ENCODE data around the gene TOR1B. TPM values are rescaled to one million over a fixed set of nuclear protein-coding genes. Genes with fewer than 3 reads are reported as not detected.
A peak's percentile ranks its signal among the peaks of the same experiment; 100 is the strongest.

Gene TOR1B
- total RNA-seq, 1 donor from 2014 or later = 25.6 TPM

DNA sequence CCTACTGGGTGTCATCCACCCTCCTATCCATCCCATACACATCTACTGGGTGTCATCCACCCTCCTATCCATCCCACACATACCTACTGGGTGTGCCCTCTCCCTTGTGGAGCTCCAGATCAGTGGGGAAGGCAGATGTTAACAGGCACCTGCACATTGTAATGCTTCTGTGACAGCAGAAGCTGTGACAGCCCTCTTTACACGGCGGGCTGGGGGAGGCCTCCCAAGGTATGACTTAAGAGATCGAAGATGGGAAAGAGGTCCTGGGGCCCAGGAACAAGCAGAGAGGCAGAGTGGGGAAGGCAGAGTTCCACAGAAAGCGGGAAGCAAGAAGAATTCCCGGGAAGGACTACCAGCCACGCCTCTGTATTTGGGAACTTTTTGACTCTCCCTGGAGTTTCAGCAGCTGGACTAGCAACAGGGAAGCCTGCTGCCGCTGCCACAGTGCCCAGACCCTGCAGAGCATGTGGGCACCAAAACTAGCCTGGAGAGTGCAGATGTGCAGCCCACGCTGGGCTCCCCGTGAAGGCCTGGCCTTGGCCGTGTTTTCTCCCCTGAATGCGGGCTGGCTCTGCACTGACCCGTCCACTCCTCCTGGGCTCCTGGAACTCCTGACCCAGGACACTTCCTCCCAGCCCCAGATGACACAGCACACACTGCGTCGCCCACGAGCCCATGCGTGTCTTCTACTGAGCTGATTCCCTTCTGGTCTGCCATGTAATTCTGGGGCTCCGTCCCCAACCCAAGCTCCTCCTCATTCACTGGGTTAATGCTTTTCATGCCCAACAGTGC, 11.6 kb downstream of the TOR1B start:
- DNase-seq (ENCODE audit: low read depth) = no peak

DNA sequence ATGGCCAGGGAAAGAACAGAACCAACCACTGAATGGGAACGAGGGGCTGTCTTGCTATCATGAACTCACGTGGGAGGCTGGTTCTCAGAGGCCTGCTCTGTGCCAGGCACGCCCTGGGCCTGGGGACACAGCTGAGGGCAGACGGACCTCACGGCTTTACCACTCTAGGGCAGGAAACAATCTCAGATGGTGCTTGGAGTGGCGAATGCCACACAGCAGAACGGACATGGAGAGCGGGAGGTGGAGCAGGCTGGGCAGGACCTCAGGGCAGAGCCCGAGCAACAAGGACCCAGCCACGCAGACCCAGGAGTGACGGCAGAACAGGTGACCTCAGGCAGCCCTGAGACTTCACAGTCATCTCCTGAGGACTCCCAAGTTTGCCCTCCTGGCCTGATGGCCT, 12.3 kb downstream of the TOR1B start:
- DNase-seq (ENCODE audit: low read depth) = no peak

- DNase-seq (ENCODE audit: low read depth) = no peak
Observed at GRCh38 chr9:129816501-129817435, 13.8 kb downstream of the TOR1B start.

DNA sequence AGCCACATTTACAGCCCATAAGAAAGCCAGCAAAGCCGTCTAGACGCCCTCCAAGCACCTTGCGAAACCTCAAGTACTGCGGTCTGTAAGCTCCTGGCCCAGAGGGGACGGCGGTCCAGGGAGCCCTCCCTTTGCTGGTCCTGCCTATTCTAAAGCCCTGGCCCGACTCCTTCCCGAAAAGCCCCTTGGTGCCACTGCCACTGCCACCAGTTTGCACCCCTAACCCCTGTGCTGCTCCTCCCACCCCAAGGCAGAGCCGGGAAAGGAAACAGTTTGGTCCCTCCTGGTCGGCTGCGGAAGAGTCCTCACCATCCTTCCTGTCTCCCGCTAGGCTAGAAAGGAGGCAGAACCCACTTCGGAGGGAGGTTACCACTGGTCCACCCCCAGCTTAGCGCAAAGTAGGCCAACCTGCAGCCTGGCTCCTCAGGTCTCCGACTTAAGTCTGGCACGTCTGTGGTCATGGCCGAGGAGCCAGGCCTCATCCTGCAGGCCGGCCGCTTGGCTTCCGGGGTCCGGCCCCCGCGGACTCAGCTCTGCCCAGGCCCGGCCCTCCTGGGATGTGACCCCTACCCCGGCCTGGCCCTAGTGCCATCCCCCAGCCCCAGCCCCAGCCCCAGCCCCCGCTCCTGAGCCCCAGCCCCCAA, 20.0 kb downstream of the TOR1B start:
- peak; percentile 30 for DNase-seq (ENCODE audit: low read depth)

DNA sequence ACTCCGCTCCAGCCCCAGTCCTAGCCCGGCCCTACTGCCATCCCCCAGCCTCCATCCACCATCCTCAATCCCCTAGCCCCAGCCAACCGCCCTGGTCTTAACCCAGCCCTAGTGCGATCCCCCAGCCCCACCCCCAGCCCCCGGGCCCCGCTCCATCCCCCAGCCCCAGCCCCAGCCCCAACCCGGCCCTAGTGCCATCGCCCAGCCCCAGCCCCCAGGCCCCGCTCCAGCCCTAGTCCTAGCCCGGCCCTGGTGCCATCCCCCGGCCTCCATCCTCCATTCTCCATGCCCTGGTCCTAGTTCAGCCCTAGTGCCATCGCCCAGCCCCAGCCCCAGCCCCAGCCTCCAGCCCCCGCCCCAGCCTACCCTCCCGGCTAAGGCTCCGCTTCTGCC, 20.6 kb downstream of the TOR1B start:
- no peak for DNase-seq (ENCODE audit: low read depth)

DNA sequence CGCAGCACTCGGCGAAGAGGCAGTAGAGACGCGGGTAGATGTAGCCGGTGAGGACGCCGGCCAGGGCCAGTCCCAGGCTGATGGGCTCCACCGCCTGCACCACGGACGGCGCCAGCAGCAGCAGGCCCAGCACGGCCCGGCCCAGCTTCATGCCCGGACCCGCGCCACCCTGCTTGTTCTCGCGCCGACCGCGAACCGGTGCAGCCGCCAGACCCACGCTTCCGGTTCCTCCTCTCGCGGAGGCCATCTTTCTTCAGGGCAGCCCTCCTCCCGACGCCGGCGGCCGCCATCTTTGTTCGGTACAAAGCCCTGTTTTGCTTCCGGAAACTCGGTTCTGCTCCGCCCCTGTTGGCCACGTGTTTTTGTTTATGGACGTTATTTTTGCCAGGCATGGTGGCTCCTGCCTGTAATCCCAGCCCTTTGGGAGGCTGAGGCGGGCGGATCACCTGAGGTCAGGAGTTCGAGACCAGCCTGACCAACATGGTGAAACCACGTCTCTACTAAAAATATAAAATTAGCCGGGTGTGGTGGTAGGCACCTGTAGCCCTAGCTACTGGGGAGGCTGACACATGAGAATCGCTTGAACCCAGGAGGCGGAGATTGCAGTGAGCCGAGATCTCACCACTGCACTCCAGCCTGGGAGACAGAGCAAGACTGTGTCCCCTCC, 21.1 kb downstream of the TOR1B start, which contains the start of gene TOR1A:
Gene TOR1A (minus strand): TSS at position 202 of the 667 bp plus-strand sequence. CDS start 51 bp downstream, at position 151.
- DNase-seq (ENCODE audit: low read depth) = peak; percentile 89

DNA sequence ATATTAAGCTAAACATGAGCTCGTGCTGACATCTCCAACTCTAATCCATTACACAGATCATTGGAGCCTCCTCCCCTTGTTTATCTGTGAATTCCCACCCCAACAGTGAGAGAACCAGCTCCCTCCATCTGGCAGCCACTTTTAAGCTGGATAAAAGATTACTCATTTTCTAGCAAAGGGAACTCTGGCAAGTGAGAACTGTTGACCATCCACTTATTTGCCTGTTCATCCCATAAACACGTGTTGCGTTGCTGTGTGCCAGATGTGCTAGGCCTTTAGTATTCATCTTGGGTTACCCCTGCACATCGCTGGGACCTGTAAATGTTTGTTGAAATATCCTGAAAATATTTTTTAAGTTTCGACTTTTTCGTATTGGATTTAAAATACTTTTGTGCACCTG, 23.4 kb downstream of the TOR1B start:
- no peak for DNase-seq (ENCODE audit: low read depth)

DNA sequence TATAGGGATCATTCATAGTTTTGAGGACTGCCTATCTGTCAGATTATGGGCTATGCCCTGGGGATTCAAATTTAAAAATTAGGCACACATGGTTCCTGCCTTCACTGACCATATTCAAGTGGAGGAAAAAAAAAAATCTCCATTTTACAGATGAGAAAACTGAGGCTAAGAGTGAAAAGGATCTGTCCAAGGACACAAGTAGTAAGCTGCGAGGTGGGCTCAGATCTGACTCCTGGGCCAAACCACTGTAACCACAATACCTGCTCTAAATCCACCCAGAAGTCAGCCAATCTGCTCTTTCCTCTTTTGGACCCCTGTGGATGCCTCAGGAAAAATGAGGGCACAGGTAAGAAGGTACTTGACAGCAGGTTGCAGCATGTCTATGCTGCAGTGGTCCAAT, 23.8 kb downstream of the TOR1B start:
- DNase-seq (ENCODE audit: low read depth) = no peak

- no peak for DNase-seq (ENCODE audit: low read depth)
Observed at GRCh38 chr9:129828051-129828450, 25.1 kb downstream of the TOR1B start.

DNA sequence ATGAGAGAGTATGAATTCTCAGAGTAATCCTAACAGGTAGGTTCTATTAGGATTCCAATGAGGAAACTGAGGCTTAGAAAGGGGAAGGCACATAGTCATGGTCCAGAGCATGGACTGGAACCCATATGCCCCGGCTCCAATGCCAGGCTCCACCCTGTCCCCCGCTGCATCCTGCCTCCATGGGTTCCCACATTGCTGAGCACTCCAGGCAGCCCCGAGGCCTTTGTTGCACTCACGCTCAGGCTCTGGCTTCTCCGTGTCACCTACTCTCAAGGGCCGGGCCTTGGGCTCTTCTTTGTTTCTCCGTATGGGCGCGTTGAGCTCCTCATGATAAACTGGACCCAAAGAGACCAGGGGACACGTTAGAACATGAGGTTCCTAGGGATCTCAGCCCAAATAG, 26.0 kb downstream of the TOR1B start:
- no peak for DNase-seq (ENCODE audit: low read depth)

GRCh38 chr9:129832982-129833381, 30.0 kb downstream of the TOR1B start:
- DNase-seq (ENCODE audit: low read depth) = peak; percentile 14

GRCh38 chr9:129834489-129835127, 31.6 kb downstream of the TOR1B start:
- DNase-seq (ENCODE audit: low read depth) = peak; percentile 27

GRCh38 chr9:129835128-129835859, 32.3 kb downstream of the TOR1B start, which contains the start of the genes C9orf78 and USP20:
Gene C9orf78 (minus strand): TSS chr9:129835275. CDS start chr9:129835221, 54 bp downstream.
Gene USP20 (plus strand): TSS chr9:129835458. CDS start chr9:129852556, 17,098 bp downstream.
- peak; percentile 84 for DNase-seq (ENCODE audit: low read depth)

DNA sequence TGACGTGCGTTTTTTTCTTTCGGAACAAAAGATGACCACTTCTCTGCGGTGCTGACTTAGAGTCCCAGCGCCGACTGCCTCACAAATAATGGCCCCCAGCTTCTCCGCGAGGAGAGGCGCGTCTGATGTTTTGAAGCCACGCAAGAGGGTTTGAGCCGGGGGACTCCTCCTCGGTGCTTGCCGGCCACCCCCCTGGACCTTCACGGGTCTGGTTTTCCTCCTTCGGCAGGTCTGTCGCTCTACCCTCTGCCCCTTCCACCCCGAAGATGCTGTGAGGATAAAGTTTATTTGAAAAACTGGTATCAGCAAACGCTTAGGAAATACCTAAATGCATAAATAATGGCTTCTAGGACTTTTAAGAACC, 32.9 kb downstream of the TOR1B start:
- peak; percentile 9 for DNase-seq (ENCODE audit: low read depth)

DNA sequence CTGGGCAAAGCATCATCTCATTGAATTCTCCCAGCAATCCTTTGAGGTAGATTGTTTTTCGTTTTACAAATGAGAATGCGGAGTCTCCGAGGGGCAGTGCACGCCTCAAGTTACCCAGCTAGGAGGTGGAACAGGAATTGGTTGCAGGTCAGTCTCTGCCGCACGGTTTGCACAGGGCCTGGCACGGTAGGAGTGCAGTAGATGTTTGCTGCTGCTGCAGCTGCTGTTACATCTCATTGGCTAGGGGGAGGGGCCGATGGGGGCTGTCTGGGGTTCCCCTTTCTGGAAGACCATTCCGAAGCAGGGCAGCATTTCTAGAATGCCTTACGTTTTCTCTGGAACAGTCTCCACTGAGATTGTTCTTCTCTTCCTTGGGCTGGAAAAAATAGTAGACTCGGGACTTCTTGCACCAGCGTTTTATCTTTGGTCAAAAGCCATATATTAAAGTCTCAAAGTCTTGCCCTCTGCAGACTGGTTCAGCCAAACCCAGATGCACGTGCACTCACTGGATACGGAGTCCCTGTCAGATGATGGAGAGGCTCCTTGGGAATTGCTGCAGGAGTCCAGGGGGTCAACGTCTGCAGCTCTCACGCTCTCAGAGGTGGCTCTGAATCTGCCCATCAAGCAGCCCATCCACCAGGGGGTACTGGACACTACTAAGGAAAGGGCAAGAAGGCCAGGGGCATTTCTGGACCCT, 33.5 kb downstream of the TOR1B start:
- DNase-seq (ENCODE audit: low read depth) = no peak

DNA sequence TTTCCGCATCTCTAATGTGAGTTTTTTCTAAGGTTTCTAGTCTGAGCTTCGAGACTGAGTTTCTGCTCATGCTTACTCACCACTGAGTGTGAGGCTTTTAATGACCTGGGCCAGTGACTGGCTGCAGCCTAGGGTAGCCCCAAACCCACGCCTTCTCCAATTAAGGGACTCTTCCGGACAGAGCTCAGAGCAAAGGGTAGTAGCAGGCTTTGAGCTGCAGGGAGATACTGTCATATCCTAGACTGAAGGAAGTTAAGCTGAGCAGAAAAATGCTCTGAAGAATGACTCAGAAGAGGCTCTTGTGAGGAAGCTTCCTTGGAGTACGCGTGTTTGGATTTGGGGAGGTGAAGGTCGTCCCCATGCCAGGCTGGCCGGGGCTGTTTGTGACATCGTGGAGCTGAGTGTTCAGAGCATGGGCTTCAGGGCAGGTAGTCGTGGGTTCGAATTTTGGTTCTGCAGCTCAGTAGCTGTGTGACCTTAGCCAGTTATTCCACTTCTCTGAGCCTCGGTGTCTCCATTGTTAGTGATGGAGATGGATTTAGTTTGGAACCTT, 35.8 kb downstream of the TOR1B start:
- DNase-seq (ENCODE audit: low read depth) = peak; percentile 24

- no peak for DNase-seq (ENCODE audit: low read depth)
Observed at GRCh38 chr9:129839324-129840023, 36.5 kb downstream of the TOR1B start.

DNA sequence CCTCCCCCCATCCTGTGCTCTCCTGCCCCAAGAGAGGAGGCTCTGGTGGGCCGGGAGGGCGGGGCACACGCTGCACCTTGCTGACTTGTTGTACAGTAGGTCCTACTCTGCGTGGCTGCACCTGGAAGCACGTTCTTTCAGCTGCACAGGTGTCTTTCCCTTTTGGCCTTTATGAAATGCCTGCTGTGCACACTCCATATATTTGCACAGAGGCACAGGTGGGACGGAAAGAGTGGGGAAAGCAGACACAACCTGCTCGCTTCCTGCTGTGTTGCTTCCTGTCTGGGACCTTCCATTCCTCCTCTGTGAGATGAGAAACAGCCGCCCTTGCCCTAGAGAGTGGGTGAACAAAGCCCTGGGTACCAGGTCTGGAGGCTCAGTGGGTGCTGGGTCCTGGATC, 37.0 kb downstream of the TOR1B start:
- DNase-seq (ENCODE audit: low read depth) = no peak

GRCh38 chr9:129841071-129841470, 38.1 kb downstream of the TOR1B start:
- no peak for DNase-seq (ENCODE audit: low read depth)

Measured in renal cortical epithelial cell (primary cell).